Skeletal muscle cell (primary cell): ENCODE measurements around the gene SEC24C.
"Not testable (repeated sequence)": the region's sequence is repeated elsewhere in the genome, so short reads cannot be mapped to it uniquely, and the experiment has no call there.

Source experiments
- DNase-seq: peaks from one replicate; pipeline ENCODE4 v3.0.0-alpha.2; 2010; ENCODE audit warnings: low read depth
- H3K4me3 ChIP-seq: 2 replicates; pipeline ENCODE4 v1.5.1; 2011; ENCODE audit warnings: low read depth, mild to moderate bottlenecking, control low read depth, low read length, moderate library complexity

SEC24C gene

DNA sequence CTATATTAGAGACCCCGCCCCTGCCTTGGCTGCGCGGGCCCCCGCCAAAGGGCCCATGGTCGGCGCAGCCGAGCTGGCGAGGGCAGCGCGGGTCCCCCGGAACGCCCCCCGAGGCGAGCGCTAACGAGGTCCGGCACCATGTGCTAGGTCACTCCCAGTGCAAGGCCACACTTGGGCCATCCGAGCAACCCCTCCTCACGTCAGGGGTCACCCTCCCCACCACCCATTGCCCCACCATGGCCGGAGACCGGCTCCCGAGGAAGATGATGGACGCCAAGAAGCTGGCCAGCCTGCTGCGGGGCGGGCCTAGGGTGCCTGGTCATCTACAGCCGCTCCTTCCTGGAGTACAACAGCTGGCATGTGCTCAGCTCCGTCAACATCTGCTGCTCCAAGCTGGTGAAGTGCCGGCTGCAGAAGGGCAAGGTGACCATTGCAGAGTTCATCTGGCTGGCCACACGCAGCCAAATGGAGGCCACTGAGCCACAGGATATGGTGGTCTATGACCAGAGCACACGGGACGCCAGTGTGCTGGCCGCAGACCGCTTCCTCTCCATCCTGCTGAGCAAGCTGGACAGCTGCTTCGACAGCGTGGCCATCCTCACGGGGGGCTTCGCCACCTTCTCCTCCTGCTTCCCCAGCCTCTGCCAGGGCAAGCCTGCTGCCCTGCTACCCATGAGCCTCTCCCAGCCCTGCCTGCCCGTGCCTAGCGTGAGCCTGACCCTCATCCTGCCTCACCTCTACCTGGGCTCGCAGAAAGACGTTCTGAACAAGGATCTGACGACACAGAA is 12.4 kb upstream of the SEC24C start:
- H3K4me3 ChIP-seq, result no peak overlapping the region

DNA sequence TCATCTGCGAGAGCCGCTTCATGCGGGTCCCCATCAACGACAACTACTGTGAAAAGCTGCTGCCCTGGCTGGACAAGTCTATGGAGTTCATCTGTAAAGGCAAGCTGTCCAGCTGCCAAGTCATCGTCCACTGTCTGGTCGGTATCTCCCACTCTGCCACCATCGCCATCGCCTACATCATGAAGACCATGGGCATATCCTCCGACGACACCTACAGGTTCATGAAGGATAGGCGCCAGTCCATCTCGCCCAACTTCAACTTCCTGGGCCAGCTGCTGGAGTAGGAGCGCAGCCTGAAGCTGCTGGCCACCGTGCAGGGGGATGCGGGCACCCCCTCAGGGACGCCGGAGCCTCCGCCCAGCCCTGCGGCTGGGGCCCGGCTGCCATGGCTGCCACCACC is 11.7 kb upstream of the SEC24C start:
- no peak for DNase-seq
- no peak overlapping the region for H3K4me3 ChIP-seq

More for the DNA sequence above, 12.4 kb upstream of the SEC24C start:
- DNase-seq, result no peak

- no peak for DNase-seq
- H3K4me3 ChIP-seq, result no peak overlapping the region
Observed at GRCh38 chr10:73732931-73733623, 11.1 kb upstream of the SEC24C start.

DNA sequence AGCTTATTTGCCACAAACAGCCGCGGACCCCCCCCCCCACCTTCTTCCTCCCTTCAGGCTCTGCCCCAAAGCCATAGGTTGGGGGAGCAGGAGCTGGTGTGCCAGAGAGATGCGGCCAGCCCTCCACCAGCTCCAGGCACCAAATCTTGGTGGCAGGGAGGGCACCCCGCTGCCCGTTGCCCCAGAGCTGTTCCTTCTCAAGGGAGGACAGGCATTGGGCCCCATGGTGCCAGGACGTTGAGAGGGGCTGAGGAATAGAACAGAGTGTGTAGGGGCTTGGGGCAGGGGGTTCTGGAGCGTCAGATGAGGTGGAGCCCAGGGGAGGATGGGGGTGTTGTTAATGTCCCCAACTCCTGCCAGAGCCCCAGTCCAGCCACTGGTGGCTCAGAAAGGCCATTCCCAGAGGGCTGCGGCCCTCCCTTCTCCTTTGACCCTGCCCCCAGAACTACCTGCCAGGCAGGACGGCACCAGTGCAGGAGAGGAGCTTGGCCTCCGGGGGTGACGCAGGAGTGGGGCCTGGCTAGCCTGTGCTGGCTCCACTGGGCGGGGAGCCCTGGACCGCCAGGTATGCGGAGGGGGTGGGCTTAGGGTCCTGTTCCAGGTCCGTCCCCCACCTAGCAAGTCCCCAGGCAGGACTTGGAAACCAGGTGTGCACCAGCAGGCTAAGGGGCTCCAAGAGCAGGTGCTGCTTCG is 10.0 kb upstream of the SEC24C start:
- no peak overlapping the region for H3K4me3 ChIP-seq
- DNase-seq, result no peak

DNA sequence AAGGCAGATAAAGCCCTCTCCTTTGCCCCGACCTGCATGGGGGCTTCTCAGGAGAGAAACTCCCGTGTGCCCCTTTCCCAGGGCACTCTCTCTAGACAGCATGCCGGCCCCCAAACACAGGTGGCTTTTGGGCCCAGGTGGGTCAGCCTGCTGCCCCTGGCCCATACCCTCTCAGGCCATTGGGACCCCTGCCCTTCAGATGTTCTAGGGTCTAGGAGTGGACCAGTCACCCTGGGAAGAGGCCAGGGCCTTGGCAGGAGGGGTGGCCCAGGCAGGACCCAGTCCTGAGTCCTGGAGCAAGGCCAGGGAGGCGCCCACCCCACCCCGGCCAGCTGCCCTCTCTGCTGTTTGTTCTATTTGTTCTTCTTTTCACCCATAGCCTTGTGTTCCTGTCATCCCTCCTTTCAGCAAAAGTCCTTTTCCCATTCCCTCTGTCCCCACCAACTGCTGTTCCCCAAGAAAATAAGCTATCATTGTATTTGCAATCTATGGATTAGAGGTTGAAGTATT is 9.3 kb upstream of the SEC24C start:
- DNase-seq, result no peak
- no peak overlapping the region for H3K4me3 ChIP-seq

- H3K4me3 ChIP-seq, DNase-seq: not testable (repeated sequence)
Observed at GRCh38 chr10:73740501-73741254, 3.5 kb upstream of the SEC24C start.

DNA sequence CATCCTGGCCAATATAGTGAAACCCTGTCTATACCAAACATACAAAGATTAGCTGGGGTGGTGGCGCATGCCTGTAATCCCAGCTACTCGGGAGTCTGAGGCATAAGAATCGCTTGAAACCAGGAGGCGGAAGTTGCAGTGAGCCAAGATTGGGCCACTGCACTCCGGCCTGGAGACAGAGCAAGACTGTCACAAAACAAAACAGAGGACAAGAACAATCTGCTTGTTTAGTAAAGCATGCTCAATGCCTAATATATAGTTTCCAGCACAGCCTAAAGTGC is 1.8 kb upstream of the SEC24C start:
- no peak for DNase-seq
- no peak overlapping the region for H3K4me3 ChIP-seq

DNA sequence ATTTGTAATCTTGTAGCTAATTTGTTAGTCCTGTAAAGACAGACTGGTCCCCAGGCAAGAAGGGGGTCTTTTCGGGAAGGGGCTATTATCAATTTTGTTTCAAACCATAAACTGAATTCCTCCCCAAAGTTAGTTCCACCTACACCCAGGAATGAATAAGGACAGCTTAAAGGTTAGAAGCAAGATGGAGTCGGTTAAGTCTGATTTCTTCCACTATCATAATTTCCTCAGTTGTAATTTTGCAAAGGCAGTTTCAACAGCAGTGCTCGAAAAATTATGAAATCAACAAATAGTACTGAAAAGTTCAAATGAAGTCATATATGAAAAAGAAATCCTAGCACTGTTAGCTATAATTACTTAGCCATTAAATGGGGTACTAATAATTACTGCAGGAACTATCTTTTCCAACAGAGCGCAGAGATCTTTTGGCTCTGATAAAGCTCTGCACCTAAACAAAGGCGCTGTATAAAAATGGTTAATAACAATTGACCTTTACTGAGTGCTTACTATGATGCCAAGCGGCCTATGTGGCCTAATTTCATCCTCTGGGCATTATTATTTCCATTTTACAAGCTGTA is 756 bp upstream of the SEC24C start:
- H3K4me3 ChIP-seq, result peak overlapping the region; percentile 84
- no peak for DNase-seq

DNA sequence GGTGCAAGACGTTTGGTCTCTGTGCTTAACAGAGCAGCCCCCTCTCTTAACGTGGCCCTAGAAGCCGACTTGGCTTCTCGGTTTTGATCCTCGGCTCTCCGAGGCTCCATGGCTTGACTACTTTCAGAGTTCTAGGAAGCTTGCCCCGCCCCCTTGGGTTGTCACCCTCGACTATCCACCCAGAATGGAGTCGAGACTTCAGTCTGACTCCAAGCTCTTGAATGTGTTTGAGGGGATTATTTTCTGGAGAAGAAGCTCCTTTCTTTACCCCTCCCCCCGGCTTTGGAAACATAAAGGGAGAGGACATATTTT is 448 bp downstream of the SEC24C start:
- peak overlapping the region; percentile 84 for H3K4me3 ChIP-seq
- peak; percentile 8 for DNase-seq

DNA sequence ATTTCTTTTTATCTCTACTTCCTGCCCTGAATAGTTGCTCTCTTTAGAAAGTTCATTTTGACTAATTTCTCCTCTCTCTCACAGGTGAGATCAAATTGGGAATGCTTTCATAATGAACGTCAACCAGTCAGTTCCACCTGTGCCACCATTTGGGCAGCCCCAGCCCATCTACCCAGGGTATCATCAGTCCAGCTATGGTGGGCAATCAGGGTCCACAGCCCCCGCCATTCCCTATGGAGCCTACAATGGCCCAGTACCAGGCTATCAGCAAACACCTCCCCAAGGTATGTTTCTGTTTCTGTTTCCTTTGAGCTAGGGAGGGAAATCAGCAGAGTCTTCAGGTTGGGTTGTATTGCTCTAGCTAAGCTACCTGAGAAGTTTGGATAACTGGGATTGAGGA is 2.5 kb downstream of the SEC24C start:
- no peak overlapping the region for H3K4me3 ChIP-seq
- no peak for DNase-seq

DNA sequence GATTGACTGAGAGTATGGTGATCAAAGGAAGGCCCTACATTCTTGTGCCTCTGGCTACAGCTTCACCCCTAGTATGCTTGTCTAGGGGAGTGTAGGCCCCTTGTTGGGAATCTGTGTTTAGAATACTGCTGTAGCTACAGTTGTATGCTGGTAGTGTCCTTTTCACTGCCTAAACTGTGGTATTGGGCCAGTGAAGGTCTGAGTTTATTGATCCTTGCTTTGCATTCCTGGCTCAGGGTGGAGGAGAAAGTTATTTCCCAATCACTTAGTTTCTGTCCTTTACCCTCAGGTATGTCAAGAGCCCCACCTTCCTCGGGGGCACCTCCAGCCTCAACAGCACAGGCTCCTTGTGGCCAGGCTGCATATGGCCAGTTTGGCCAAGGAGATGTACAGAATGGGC is 6.6 kb downstream of the SEC24C start:
- no peak for DNase-seq

GRCh38 chr10:73756183-73756582 is 12.0 kb downstream of the SEC24C start:
- H3K4me3 ChIP-seq, result no peak overlapping the region
- no peak for DNase-seq

More for the DNA sequence above, 6.6 kb downstream of the SEC24C start:
- no peak overlapping the region for H3K4me3 ChIP-seq

GRCh38 chr10:73758704-73759511 is 14.7 kb downstream of the SEC24C start:
- H3K4me3 ChIP-seq, result no peak overlapping the region

GRCh38 chr10:73759512-73760115 is 15.4 kb downstream of the SEC24C start:
- DNase-seq, result no peak
- no peak overlapping the region for H3K4me3 ChIP-seq

More at GRCh38 chr10:73758704-73759511, 14.7 kb downstream of the SEC24C start:
- no peak for DNase-seq

- H3K4me3 ChIP-seq, result no peak overlapping the region
- DNase-seq, result no peak
Observed at GRCh38 chr10:73761781-73762180, 17.6 kb downstream of the SEC24C start.

GRCh38 chr10:73762915-73763314 is 18.7 kb downstream of the SEC24C start:
- DNase-seq, result no peak
- H3K4me3 ChIP-seq, result no peak overlapping the region

DNA sequence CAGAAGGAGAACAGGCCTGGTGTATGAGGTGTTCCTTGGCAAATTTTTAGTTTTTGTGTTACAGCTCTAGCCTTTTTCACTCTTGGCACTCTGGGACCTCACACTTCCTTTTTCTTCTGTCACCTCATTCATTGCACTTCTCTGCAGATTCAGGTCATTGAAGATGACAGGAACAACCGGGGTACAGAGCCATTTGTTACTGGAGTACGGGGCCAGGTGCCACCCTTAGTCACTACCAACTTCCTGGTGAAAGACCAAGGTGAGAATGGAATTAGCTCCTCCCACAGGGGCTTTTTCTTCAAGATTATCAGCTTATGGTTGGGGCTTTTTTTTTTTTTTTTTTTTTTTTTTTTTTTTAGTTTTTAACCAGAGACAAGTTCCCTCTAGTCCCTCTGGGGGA is 19.2 kb downstream of the SEC24C start:
- DNase-seq, result no peak
- H3K4me3 ChIP-seq, result no peak overlapping the region

- H3K4me3 ChIP-seq, result no peak overlapping the region
- no peak for DNase-seq
Observed at GRCh38 chr10:73765066-73765465, 20.9 kb downstream of the SEC24C start.
